GM21526 (cell line): ENCODE measurements around the gene PKIG.

Experiments
- ATAC-seq: cut with Tn5 transposase; IDR thresholded peaks from one replicate; pipeline ENCODE4 v1.9.1; 2021; ENCODE audit warnings: moderate library complexity; ENCODE audit not compliant: unreplicated experiment, low FRiP score

The PKIG gene

GRCh38 chr20:44615876-44616603 is 33.7 kb downstream of the PKIG start:
- ATAC-seq = no peak

- ATAC-seq = no peak
These were observed 34.2 kb downstream of the PKIG start for GRCh38 chr20:44616604-44616964.

- no peak for ATAC-seq
These were observed 35.9 kb downstream of the PKIG start for GRCh38 chr20:44618318-44618731.

GRCh38 chr20:44619294-44619693 is 36.9 kb downstream of the PKIG start:
- ATAC-seq = no peak

DNA sequence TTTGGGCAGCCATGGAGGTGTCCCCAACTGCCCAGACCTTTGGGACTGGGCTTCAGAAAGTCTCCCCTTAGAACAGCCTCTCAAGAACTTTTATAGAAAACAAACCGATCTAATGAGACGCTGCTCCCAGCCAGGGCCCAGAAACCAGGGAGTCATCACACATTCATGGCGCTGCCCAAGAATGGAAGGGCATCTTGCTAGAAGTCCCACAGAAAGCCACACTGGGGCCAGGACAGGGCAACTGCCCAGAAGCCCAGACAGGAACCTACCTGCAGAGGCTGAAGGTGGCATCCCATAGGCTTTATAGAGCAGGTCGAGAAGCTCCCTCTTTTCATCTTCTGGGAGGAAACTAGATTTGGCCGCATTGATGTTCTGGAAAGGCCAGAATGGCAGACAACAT is 37.7 kb downstream of the PKIG start:
- ATAC-seq = no peak

DNA sequence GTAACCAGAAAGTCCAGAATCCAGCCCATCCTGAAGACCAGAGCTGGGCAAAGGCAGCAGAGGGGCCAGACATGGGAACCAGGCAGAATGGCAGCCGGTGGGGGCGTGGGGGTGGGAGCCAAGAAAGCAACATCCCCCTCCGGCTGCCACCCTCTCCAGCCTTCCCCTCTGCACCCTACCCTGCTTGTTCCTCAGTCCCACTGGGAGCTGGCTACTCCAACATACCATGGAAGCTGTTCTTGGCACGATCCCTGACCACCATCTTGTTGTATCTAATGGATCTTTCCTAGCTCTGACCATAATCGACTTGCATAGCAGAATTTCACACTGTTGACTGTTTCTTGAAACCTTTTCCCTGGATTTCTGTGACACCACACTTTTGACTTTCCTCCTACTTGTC is 38.9 kb downstream of the PKIG start:
- no peak for ATAC-seq

DNA sequence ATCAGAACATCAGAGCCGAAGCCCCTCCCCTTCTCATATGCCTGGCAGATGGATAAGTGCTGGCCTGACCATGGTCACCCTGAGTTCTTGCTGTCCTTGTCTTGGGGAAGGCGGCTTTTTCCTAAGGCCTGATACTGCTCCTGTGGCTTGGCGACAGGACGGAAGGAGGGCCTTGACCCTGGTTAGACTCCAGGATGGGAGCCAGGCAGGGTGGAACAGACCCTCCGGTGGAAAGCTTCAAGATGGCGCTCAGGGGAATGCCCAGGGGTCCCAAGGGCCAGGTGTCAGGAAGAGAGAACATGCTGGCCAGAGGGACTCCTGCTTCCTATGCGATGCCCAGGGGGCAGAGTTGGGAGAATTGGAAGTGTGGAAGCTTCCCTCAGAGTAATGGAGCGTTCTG is 39.6 kb downstream of the PKIG start:
- no peak for ATAC-seq

GRCh38 chr20:44622501-44623270 is 40.3 kb downstream of the PKIG start:
- no peak for ATAC-seq

DNA sequence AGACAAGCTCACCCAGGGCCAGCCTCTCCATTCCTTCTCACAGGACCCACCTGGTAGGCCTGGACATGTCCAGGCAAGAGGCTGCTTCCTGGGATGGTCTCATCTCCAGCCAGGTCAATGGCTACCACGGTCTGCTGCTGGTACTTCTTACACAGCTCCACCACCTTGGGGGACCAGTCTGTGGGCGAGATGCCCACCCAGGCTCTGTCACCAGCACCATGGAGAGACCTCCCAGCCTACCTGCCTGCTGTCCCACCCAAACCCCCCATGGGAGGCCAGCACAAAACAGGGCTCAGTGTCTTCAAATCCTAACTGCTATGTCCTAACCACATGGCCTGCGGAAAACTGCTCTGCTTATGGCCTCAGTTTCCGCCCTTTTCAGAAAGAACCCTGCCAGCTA is 41.8 kb downstream of the PKIG start:
- no peak for ATAC-seq

DNA sequence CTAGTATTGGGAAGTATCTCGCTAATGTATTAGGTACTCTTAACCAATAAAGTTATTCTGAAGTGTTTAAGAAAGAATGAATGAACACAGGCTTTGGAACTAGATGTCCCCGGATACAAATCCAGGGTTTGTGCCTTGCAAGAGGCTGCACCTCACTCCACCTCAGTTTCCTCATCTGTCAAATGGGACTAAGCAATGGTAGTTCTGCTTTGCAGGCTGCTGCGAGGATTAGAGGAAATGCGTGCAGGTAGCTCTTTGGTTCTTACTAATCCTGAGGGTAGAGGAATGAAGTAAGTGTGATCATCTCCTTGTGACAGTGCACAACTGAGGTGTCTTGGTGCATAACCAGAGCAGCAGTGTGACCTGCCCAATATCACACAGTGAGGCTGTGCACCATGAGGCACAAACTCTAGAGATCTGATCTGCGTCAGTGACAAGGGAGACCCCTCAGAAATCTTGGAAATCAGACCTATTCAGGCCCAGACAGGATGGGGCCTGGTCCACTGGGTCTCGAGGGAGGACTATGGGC is 42.4 kb downstream of the PKIG start:
- ATAC-seq = no peak

DNA sequence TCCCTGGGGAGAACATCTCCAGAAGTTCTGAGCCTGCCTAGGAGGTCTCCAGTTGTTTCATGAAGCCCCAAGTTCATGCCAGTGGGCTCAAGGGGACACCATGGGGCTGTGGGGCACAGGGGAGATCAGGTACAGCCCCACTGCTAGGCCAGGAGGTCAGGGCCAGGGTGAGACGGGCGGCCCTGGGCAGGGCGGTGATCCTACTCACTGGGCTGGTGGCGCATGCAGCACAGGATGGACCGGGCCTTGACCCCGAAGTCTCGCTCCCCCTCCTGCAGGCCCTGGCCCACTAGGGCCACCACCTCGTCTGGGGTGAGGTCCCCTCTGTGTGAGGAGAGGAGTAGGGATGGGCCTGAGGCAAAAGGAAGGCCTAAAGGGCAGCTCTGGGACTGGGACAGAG is 43.0 kb downstream of the PKIG start:
- no peak for ATAC-seq

GRCh38 chr20:44626278-44626677 is 43.9 kb downstream of the PKIG start:
- ATAC-seq = no peak

- ATAC-seq = no peak
These were observed 45.1 kb downstream of the PKIG start for GRCh38 chr20:44627364-44628010.

GRCh38 chr20:44629017-44629385 is 46.6 kb downstream of the PKIG start:
- ATAC-seq = no peak

DNA sequence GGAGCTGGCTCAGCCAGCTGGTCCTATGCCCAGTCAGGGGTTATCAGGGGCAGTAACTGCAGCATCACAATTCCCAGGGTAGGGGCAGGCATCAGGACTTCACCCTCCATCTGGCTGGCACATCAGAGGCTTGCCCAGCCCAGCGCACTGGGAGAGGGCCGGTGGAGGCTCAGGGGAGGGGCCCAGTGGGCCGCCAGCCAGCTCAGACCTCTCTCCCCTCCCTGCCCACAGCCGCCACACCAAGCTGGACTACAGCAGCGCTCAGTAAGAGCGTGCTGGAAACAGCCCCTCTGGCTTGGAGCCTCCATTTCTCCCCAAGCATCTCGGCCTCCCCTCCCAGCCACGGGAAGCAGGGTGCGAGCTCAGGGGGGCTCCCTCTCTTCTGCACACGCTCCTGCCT is 47.2 kb downstream of the PKIG start:
- ATAC-seq = no peak

- no peak for ATAC-seq
These were observed 47.9 kb downstream of the PKIG start for GRCh38 chr20:44630297-44630696.

DNA sequence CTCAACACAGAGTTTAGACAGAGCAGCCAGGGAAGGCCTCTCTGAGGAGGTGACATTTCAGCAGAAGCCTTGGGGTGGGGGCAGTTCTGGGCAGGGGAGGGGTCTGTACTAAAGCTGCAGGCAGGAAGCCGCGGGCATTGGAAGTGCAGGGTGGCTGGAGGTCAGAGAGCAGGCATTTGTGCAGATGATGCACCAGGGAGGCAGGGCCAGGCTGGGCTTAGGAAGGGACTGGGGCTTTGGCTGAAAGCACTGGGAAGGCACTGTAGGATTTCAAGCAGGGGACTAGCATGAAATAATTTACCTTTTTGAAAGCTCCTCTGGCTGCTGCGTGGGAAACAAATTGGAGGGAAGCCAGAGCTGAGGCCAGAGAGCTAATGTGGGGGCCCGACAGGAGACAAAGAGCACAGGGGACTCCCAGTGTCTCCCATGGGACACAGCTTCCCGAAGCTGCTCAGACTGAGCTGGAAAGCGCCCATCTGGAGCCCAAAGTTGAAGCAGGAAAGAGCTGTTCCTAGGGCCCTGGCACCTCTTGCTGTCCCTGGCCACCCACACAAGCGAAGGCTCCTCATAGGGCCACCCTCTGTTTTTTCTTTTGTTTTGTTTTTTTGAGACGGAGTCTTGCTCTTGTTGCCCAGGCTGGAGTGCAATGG is 49.8 kb downstream of the PKIG start:
- no peak for ATAC-seq

- ATAC-seq = no peak
These were observed 50.9 kb downstream of the PKIG start for GRCh38 chr20:44633187-44633810.

DNA sequence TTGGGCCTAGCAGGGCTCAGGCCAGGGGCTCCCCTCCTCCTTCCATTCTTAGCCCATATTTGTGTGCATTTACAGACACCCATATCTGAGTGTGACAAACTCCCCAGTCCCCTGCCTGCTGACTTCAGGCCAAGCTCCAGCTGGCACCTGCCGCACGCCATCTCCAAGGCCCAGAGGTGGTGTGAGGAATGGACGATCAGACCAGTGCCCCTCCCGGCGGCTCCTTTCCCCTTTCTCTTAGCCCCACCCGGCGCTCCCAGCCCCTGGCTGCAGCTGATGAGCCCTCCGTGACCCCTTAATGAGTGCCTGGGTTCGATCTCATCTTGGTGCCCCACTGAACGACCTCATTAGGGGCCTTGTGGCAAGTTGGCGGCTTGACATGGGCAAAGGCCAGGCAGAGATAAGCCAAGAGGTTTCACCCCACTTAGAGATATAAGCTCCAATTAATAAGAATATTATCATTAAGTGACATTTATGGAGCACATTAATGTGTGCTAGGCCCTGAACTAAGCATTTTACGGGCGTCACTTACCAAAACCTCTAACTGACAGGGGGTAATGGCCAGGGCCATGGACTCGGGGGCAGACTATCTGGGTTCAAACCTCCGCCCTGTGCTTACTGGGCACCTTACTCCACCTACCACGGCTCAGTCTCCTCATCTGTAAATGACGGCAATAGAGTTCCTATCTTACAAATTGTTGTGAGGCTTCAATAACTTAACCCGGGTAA is 51.7 kb downstream of the PKIG start:
- no peak for ATAC-seq

- no peak for ATAC-seq
These were observed 53.5 kb downstream of the PKIG start for GRCh38 chr20:44635877-44636276.
